T-helper 1 cell treated with Interleukin-12 subunit alpha and Interleukin-12 subunit beta and Interleukin-4 antibody, amounts not matched to agents 30 ng/mL and 1 ng/mL, for 36 hours (primary cell): ENCODE measurements around the gene SYNM. TPM values are rescaled to one million over a fixed set of nuclear protein-coding genes. Genes with fewer than 3 reads are reported as not detected.
"Not testable (repeated sequence)": the region's sequence is repeated elsewhere in the genome, so short reads cannot be mapped to it uniquely, and the experiment has no call there.

Experiments
- intact Hi-C: fragments of 100-400 bp; cut with micrococcal nuclease; formaldehyde crosslinking; loops from one replicate; pipeline ENCODE4 v1.15.1; 2024
- total RNA-seq: library from RNA; stranded (reverse); gene quantifications from 2 replicates; pipeline ENCODE4 v1.2.3, GENCODE V29; 2022

SYNM gene
- total RNA-seq, 1 donor from 2014 or later, result 2.8 TPM

- intact Hi-C loops, result loop anchor here (10.0 kb wide), 1 partner anchor 632 kb away; the partner anchor contains the start of gene LYSMD4
These were observed 2.3 kb upstream of the SYNM start for GRCh38 chr15:99102332-99103235.

- intact Hi-C loops, result loop anchor here (10.0 kb wide), 1 partner anchor 632 kb away; the partner anchor contains the start of gene LYSMD4
These were observed 1.6 kb upstream of the SYNM start for GRCh38 chr15:99103279-99103678.

GRCh38 chr15:99105514-99106341 lies 848 bp downstream of the SYNM start:
- intact Hi-C loops, result loop anchor here (1.0 to 10.0 kb wide), 6 partner anchors 57 to 629 kb away; partner anchors contain the start of genes LRRC28, LYSMD4 and MEF2A

- intact Hi-C loops, result loop anchor here (1.0 to 10.0 kb wide), 3 partner anchors 145 to 628 kb away; partner anchors contain the start of genes LRRC28, LYSMD4 and MEF2A
These were observed 1.7 kb downstream of the SYNM start for GRCh38 chr15:99106417-99107220.

DNA sequence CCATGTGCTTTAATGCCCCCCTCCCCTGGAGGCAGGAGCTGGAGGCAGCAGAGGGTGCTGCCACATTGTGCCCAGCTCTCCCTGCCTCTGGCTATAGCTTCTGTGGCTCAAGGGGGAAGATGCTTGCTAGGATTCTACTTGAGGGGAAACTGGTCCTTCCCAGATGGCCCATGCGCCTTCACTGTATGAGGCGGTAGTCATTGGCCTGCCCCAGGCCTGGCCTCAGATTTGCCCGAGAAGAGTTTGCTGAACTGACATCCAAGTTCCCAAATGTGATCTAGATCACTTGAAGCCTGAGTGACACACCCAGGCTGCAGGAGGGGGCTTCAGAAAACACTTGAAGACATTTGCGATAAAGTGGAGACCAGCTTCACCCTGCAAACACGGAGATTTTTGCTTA lies 4.1 kb downstream of the SYNM start:
- intact Hi-C loops, result loop anchor here (5.0 to 10.0 kb wide), 2 partner anchors 458 to 626 kb away; partner anchors contain the start of genes LYSMD4 and MEF2A

DNA sequence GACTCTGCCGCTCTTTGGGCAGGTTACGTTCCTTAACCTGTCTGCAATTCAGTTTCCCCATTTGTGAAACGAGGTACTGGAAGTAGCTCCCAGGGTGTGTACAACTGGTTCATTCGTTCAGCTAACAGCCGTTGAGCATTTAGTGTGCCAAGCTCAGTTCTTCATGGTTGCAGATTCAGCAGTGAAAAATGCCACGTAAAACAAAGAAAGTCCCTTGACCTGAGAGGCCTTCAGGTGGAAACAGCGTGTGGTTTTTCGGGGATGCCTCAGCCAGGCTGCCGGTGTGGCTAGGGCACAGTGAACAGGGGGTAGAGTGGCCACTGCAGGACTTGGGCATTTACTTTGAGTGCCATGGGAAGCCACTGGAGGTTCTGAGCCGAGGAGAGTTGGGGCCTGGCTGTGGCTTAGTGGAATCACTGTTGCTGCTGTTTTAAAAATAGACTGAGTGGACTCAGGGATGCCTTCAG lies 4.7 kb downstream of the SYNM start:
- intact Hi-C loops, result loop anchor here (5.0 to 10.0 kb wide), 2 partner anchors 458 to 625 kb away; partner anchors contain the start of genes LYSMD4 and MEF2A

DNA sequence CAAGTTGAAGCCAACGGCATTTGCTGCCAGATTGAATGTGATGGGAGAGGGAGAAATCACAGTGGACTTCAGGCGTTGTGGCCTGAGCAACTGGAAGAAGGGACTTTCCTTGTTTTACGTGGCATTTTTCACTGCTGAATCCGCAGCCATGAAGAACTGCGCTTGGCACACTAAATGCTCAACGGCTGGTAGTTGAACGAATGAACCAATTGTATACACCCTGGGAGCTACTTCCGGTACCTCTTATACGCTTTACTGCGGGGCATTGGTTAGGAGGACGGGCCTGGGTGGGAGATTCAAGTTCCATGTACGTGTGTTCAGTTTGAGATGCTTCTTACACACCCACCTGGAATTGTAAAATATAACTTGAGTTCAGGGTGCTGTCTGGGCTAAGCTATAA lies 5.2 kb downstream of the SYNM start:
- intact Hi-C loops, result no loop called here

GRCh38 chr15:99110581-99111320 lies 5.9 kb downstream of the SYNM start:
- intact Hi-C loops, result no loop called here

GRCh38 chr15:99111641-99112040 lies 6.8 kb downstream of the SYNM start:
- intact Hi-C loops, result not testable (repeated sequence)

GRCh38 chr15:99113547-99114271 lies 8.8 kb downstream of the SYNM start:
- intact Hi-C loops, result no loop called here

- intact Hi-C loops, result no loop called here
These were observed 9.8 kb downstream of the SYNM start for GRCh38 chr15:99114511-99115299.

DNA sequence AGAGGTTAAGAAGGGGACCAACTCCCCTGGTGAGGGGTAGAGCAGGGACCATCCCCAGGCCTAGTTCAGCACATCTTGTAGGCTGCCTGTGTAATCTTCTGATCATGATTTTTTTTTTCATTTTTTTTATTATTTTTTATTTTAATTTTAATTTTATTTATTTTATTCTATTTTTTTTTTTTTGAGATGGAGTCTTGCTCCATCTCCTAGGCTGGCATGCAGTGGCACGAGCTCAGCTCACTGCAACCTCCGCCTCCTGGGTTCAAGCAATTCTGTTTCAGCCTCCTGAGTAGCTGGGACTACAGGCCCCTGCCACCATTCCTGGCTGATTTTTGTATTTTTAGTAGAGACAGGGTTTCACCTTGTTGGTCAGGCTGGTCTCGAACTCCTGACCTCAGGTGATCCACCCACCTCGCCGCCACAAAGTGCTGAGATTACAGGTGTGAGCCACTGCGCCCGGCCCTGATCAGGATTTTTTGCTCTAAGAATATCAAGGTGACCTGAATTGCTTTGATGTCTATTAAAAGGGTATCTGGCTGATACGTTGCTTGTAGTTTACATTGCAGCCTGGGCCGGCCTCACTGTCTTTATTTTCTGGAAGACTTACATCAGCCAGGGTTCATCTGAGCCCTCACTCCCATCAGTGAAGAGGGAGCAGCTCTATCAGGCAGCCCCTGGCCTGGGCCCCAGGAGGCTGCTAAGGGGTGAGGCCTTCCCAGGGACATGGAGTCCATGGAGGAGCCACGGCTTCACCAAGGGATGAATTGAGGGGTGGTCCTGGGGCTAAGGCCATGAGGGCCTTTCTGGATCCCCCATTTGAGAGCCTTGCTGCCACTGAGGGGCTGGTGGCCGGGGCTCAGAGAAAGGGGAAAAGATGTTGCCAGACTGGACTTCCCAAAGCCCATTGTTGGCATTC lies 10.7 kb downstream of the SYNM start:
- intact Hi-C loops, result no loop called here

- intact Hi-C loops, result no loop called here
These were observed 12.2 kb downstream of the SYNM start for GRCh38 chr15:99117111-99117510.

DNA sequence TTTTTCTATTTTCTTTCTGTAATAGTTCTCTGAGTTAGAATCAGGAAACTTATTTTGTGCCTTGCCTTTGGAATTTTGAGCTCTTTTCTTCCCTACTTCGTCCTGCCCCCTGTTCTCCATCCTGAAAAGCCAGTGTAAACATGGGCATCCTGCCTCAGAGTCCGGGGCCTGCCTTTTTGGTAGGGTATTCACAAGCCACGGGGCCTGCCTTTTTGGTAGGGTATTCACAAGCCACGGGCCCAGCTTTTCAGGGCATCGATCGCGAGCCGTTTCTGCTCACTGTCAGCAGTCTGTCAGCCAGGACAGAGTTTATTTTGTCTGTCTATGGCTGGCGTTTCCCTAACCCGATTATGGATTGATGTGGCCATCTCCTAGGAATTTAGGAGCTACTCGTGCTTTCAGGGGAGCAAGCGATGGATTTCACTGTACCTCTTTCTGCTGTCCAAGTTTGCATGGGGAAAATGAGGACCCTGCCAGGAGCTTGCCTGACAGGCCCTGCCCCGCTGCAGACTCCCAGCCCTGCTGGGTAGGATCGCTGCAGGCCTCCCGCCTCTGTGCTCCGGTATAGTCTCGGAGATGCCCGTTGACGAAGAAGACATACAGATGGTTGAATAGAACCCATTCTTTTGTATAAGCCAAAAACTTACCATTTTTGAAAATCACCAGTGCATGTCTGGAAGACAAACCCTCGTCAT lies 12.8 kb downstream of the SYNM start:
- intact Hi-C loops, result no loop called here

DNA sequence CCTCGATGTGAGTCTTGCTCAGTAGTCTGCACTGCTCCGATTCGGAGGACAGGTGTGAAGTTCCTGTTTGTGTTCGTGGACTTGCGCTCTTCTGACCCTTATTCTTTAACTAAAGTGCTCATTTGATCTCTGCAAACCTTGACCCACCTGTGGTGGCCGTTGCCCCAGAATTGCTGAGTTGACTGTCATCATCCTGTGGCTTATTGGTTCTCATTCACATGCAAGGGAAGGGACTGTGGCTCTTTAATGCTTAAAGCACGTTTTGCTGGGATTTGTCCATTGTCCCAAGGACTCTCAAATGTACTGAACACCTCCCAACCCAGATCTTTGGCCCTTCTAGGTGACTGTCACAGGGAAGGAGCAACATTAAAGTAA lies 13.4 kb downstream of the SYNM start:
- intact Hi-C loops, result no loop called here

DNA sequence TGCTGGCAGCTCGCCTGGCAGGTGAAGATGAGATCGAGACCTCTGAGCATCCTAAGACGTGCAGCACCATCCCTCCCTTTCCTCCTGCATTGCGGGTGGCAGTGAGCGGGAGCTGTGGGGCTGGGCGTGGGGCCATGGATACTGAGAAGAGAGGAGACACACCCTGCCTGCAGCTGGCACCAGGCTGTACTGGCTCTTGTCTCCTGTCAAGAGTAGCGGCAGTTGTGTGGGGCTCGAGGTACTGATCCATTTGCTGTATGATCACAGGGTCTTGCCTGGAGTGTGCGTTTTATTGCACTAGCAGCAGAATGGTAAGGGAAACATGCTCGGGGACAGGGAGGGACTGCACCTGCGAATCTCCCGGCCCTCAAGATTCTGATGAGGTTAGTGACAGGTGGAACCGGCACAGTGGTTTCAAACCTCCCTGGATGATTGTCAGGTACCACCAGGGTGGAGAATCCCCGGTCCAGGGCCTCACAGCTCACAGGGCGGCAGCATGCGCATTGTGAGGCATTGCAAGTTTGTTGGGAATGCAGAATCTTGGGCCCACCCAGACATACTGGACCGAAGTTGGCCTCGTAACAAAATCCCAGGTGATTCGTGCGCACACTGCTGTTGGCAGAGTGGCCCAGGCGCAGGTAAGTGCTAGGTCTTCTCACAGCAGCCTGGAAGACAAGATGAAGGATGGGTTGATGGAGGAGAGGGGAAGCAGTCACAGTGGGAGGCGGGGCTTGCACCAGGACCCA lies 14.1 kb downstream of the SYNM start:
- intact Hi-C loops, result no loop called here
